Endothelial cell of umbilical vein (primary cell): Measurements from ENCODE around the gene CALCR. TPM values are rescaled to one million over a fixed set of nuclear protein-coding genes. Genes with fewer than 3 reads are reported as not detected.

Experiments
- BruUV-seq: library from RNA; stranded (reverse); fragments of 400-500 nt; replicated peaks from 2 replicates; lab custom pipeline; 2021; lab: Mats Ljungman, UMichigan
- CTCF ChIA-PET: fragments of 300-600, 350-600 bp; sonication (Branson Sonifier 250); formaldehyde crosslinking; loops from one replicate; lab custom pipeline; 2021; ENCODE audit warnings: antibody characterized with exemption, inconsistent platforms; lab: Charles Lee
- POLR2A ChIA-PET: fragments of 300-600, 350-600 bp; sonication (Branson Sonifier 250); formaldehyde crosslinking; loops from one replicate; lab custom pipeline; 2021; ENCODE audit warnings: antibody characterized with exemption, inconsistent platforms; lab: Charles Lee
- DNase-seq: peaks from one replicate; pipeline ENCODE4 v3.0.0-alpha.2; 2011; ENCODE audit warnings: low read depth, low spot score
- FAIRE-seq: peaks from 2 replicates; lab custom pipeline; 2011; peaks lifted over from hg19 to GRCh38; lab: Jason Lieb, UNC
- H2AFZ ChIP-seq: 2 replicates; pipeline ENCODE4 v1.6.0; 2012; ENCODE audit warnings: low read depth, low read length, control low read depth, inconsistent platforms
- H3K27ac ChIP-seq: 2 replicates; pipeline ENCODE4 v1.5.1; 2011; ENCODE audit warnings: low read depth, mild to moderate bottlenecking, control low read depth, low read length, moderate library complexity; ENCODE audit not compliant: insufficient read depth
- H3K27me3 ChIP-seq, 2 experiments: 2 replicates each; pipeline versions ENCODE4 v1.6.0 to v1.6.1; 2011; ENCODE audit warnings: low read length in 2 of 2, mixed read lengths in 1 of 2; ENCODE audit not compliant: control insufficient read depth in 2 of 2, insufficient read depth in 2 of 2
- H3K36me3 ChIP-seq, 2 experiments: 2 replicates in 1 of 2; 3 replicates in 1 of 2; pipeline ENCODE4 v1.5.1; 2011; ENCODE audit warnings: low read length in 2 of 2, mild to moderate bottlenecking in 1 of 2, moderate library complexity in 1 of 2; ENCODE audit not compliant: control insufficient read depth in 2 of 2, insufficient read depth in 2 of 2; ENCODE audit errors: extremely low read depth in 1 of 2
- H3K4me1 ChIP-seq: 3 replicates; pipeline ENCODE4 v1.5.1; 2011; ENCODE audit warnings: mild to moderate bottlenecking, low read length; ENCODE audit not compliant: control insufficient read depth, insufficient read depth; ENCODE audit errors: extremely low read depth
- H3K4me2 ChIP-seq: 2 replicates; pipeline ENCODE4 v1.6.1; 2011; ENCODE audit warnings: low read length, control low read depth, mixed read lengths; ENCODE audit not compliant: insufficient read depth
- H3K4me3 ChIP-seq, 3 experiments: fragments of 200-600 bp in 1 of 3; sonication (generic), shearing (Covaris generic) in 1 of 3; replicated peaks in 1 of 3; 2 replicates each; pipeline ENCODE4 v1.5.1; 2011 to 2016; ENCODE audit warnings: control low read depth in 3 of 3, low read length in 3 of 3, mild to moderate bottlenecking in 2 of 3, inconsistent platforms in 1 of 3, low read depth in 1 of 3, moderate library complexity in 1 of 3; ENCODE audit not compliant: insufficient read depth in 1 of 3
- H3K79me2 ChIP-seq: 2 replicates; pipeline ENCODE4 v1.6.0; 2012; ENCODE audit warnings: low read length, inconsistent platforms; ENCODE audit not compliant: control insufficient read depth, insufficient read depth
- H3K9ac ChIP-seq: replicated peaks from 2 replicates; pipeline ENCODE3; 2011; ENCODE audit warnings: low read length, control low read depth; ENCODE audit not compliant: insufficient read depth; ENCODE audit errors: extremely low read depth
- H3K9me1 ChIP-seq: replicated peaks from 3 replicates; pipeline ENCODE4 v1.6.0; 2011; ENCODE audit warnings: mild to moderate bottlenecking, low read length; ENCODE audit not compliant: control insufficient read depth, insufficient read depth; ENCODE audit errors: extremely low read depth
- H3K9me3 ChIP-seq: replicated peaks from 2 replicates; pipeline ENCODE4 v1.5.1; 2012; ENCODE audit warnings: low read length, inconsistent platforms; ENCODE audit not compliant: control insufficient read depth, insufficient read depth
- H4K20me1 ChIP-seq: replicated peaks from 2 replicates; pipeline ENCODE3; 2011; ENCODE audit warnings: mild to moderate bottlenecking, low read length; ENCODE audit not compliant: control insufficient read depth, insufficient read depth; ENCODE audit errors: extremely low read depth
- EZH2 ChIP-seq: IDR thresholded peaks from 2 replicates; pipeline ENCODE4 v1.6.1; 2012; ENCODE audit warnings: borderline replicate concordance, low read depth, mild to moderate bottlenecking, moderate library complexity, low read length, inconsistent platforms; ENCODE audit not compliant: severe bottlenecking
- FOS ChIP-seq: IDR thresholded peaks from 2 replicates; pipeline ENCODE4 v1.6.1; 2011; ENCODE audit warnings: mild to moderate bottlenecking, low read length, moderate library complexity, borderline replicate concordance; ENCODE audit not compliant: insufficient read depth
- GATA2 ChIP-seq: IDR thresholded peaks from 2 replicates; pipeline ENCODE4 v1.7.0; 2011; ENCODE audit warnings: low read depth, mild to moderate bottlenecking, moderate library complexity, mixed read lengths, low read length; ENCODE audit not compliant: insufficient read length, insufficient read depth
- JUN ChIP-seq: IDR thresholded peaks from 2 replicates; pipeline ENCODE4 v1.6.1; 2011; ENCODE audit warnings: borderline replicate concordance, low read depth; ENCODE audit not compliant: insufficient read length, insufficient read depth
- MYC ChIP-seq: IDR thresholded peaks from one replicate; pipeline ENCODE4 v1.6.1; 2011; ENCODE audit warnings: mild to moderate bottlenecking, low read depth, low read length
- POLR2A ChIP-seq: IDR thresholded peaks from 2 replicates; pipeline ENCODE4 v1.6.1; 2012; ENCODE audit warnings: low read depth, mild to moderate bottlenecking, control low read depth, low read length
- POLR2AphosphoS5 ChIP-seq: IDR thresholded peaks from 2 replicates; pipeline ENCODE4 v1.6.1; 2012; ENCODE audit warnings: low read depth, mild to moderate bottlenecking, control low read depth, low read length, moderate library complexity; ENCODE audit not compliant: insufficient read depth
- dilution Hi-C: fragments of 300-500 bp; cut with MboI; formaldehyde crosslinking; loops from one replicate; pipeline ENCODE4 v1.15.0; 2019; ENCODE audit warnings: low sequenced_read_pairs; ENCODE audit not compliant: extremely low pct_ligation_motif_present
- intact Hi-C: fragments of 100-400 bp; cut with micrococcal nuclease; formaldehyde crosslinking; loops from one replicate; pipeline ENCODE4 v1.10.0; 2022
- polyA plus RNA-seq, 4 experiments: library from polyadenylated mRNA; depleted of rRNA in 3 of 4; stranded (reverse) in 3 of 4; unstranded in 1 of 4; fragments of >200 nt; gene quantifications; 2 replicates each; pipeline versions ENCODE4 v1.2.1 to v1.2.3, GENCODE V29; 2011 to 2012; ENCODE audit warnings: missing spikeins in 1 of 4
- total RNA-seq: library from RNA; stranded (reverse); gene quantifications from 2 replicates; pipeline ENCODE4 v1.2.3, GENCODE V29; 2021
- TF ChIP-seq, protein P1 (sequence below): IDR thresholded peaks from 2 replicates; pipeline ENCODE4 v1.6.1; 2011; ENCODE audit not compliant: insufficient read depth, insufficient read length
- TF ChIP-seq, protein P2 (sequence below), 2 donors: IDR thresholded peaks; 1 replicate in 1 of 2; 2 replicates in 1 of 2; pipeline ENCODE4 v1.5.1; 2011; ENCODE audit warnings: low read length in 2 of 2, mild to moderate bottlenecking in 2 of 2, moderate library complexity in 2 of 2, control low read depth in 1 of 2, inconsistent platforms in 1 of 2, low read depth in 1 of 2; ENCODE audit not compliant: insufficient read depth in 1 of 2; ENCODE audit errors: extremely low read depth in 1 of 2

Gene CALCR
- total and polyA plus RNA-seq, 2 donors (not counting 3 experiments of a cell fraction or from before 2014, with no cell fraction given), result not detected

DNA sequence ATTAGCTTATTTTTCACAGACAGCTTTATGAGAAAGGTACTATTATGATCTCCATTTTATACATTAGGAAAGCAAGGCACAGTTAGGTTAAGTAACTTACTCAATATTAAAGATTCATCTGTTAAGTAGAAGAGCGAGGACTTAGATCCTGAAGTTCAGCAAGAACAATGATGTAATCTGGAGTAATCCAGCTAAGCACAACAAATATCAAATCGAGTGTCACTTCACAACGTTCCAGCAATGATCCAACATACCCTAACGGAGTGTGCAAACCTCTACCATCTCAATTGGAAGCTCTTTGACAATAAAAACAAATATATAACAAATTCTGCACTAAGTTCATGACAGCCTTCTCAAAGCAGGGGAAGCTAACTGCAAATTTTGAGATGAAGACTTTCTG lies 121.3 kb downstream of the CALCR start:
- intact Hi-C loops (no loop called here), dilution Hi-C loops (no loop called here)
- no peak overlapping the region for H3K9ac ChIP-seq
- no peaks in the 10 kb centered on the region for H3K9me3 ChIP-seq
- H3K9me1 ChIP-seq, result no peaks in the 10 kb centered on the region
- no peak overlapping the region for H3K27ac ChIP-seq
- peaks cover 7 to 10% of the 10 kb centered on the region in 2 experiments for H3K27me3 ChIP-seq
- no peaks in the 10 kb centered on the region for H3K36me3 ChIP-seq
- DNase-seq (no peak), FAIRE-seq (no peak)
- ChIA-PET POLR2A (no interaction called here), CTCF (interaction anchor here (1.0 to 2.8 kb wide), 4 partner anchors 10 to 79 kb away, joined by 3 to 14 read pairs (median 4); no protein-coding TSS in a partner anchor)
- no TSS peak for BruUV-seq
- H3K4me3 ChIP-seq, result no peak overlapping the region
- no peaks in the 10 kb centered on the region for H3K4me1 ChIP-seq
- no peaks in the 10 kb centered on the region for H4K20me1 ChIP-seq
- TF ChIP-seq POLR2AphosphoS5 (no peak), JUN (no peak), GATA2 (no peak), MYC (no peak)
- TF ChIP-seq, protein P1, sequence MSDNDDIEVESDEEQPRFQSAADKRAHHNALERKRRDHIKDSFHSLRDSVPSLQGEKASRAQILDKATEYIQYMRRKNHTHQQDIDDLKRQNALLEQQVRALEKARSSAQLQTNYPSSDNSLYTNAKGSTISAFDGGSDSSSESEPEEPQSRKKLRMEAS, result no peak
- H3K4me2 ChIP-seq, result no peak overlapping the region
- H3K79me2 ChIP-seq, result no peaks in the 10 kb centered on the region
- H2AFZ ChIP-seq, result no peak overlapping the region

GRCh38 chr7:93448176-93448575 lies 126.3 kb downstream of the CALCR start:
- ChIA-PET POLR2A (no interaction called here), CTCF (interaction anchor here (0.8 to 1.6 kb wide), 3 partner anchors 9 to 103 kb away, joined by 3 to 7 read pairs (median 3); no protein-coding TSS in a partner anchor)
- Histone ChIP-seq H2AFZ (no peak overlapping the region), H3K9me3 (no peaks in the 10 kb centered on the region), H3K9ac (no peak overlapping the region), H3K4me2 (no peak overlapping the region), H3K27me3 (peaks cover 8 to 9% of the 10 kb centered on the region in 2 experiments), H3K36me3 (no peaks in the 10 kb centered on the region), H3K4me1 (no peaks in the 10 kb centered on the region), H4K20me1 (no peaks in the 10 kb centered on the region), H3K9me1 (no peaks in the 10 kb centered on the region), H3K27ac (no peak overlapping the region), H3K4me3 (no peak overlapping the region), H3K79me2 (no peaks in the 10 kb centered on the region)
- DNase-seq (no peak), FAIRE-seq (no peak)
- intact Hi-C loops, result no loop called here
- dilution Hi-C loops, result no loop called here
- no peak for TF ChIP-seq MYC
- no peak for TF ChIP-seq FOS
- no peak for TF ChIP-seq EZH2
- TF ChIP-seq, protein P1, result no peak
- TF ChIP-seq POLR2A, result no peak
- TF ChIP-seq GATA2, result no peak
- TF ChIP-seq, protein P2, sequence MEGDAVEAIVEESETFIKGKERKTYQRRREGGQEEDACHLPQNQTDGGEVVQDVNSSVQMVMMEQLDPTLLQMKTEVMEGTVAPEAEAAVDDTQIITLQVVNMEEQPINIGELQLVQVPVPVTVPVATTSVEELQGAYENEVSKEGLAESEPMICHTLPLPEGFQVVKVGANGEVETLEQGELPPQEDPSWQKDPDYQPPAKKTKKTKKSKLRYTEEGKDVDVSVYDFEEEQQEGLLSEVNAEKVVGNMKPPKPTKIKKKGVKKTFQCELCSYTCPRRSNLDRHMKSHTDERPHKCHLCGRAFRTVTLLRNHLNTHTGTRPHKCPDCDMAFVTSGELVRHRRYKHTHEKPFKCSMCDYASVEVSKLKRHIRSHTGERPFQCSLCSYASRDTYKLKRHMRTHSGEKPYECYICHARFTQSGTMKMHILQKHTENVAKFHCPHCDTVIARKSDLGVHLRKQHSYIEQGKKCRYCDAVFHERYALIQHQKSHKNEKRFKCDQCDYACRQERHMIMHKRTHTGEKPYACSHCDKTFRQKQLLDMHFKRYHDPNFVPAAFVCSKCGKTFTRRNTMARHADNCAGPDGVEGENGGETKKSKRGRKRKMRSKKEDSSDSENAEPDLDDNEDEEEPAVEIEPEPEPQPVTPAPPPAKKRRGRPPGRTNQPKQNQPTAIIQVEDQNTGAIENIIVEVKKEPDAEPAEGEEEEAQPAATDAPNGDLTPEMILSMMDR (IDR thresholded peaks at IDR 0.05; ENCODE audit: extremely low read depth in 1 of 2, insufficient read depth in 1 of 2, low read depth in 1 of 2, low read length in 2 of 2), result no peak
- no peak for TF ChIP-seq JUN
- BruUV-seq, result no TSS peak
